ENCODE measurements around the gene SSTR3. TPM values are rescaled to one million over a fixed set of nuclear protein-coding genes. Genes with fewer than 3 reads are reported as not detected.
A peak's percentile ranks its signal among the peaks of the same experiment; 100 is the strongest.

Gene SSTR3
- total and polyA plus RNA-seq, 2 of the 4 experiments (the other 2 are of a cell fraction) = under 0.01 to 0.07 TPM

GRCh38 chr22:37208401-37209139 lies 3.7 kb downstream of the SSTR3 start:
- Histone ChIP-seq H2BK5ac (ENCODE audit: low read depth, low read length, poor library complexity, severe bottlenecking) (no peak overlapping the region), H3K27ac (ENCODE audit: insufficient read depth, low read length) (no peak overlapping the region), H4K8ac (ENCODE audit: low read depth in 2 of 2, low read length in 2 of 2) (no peak overlapping the region), H2BK15ac (ENCODE audit: low read depth, low read length) (no peak overlapping the region), H4K91ac (ENCODE audit: insufficient read depth, low read depth, low read length) (no peak overlapping the region), H3K27me3 (ENCODE audit: control insufficient read depth, insufficient read depth, low read length) (peaks cover 48% of the 10 kb centered on the region), H3K4ac (ENCODE audit: low read depth, low read length) (no peak overlapping the region), H3K4me1 (ENCODE audit: control insufficient read depth, insufficient read depth, low read length) (peaks cover 4% of the 10 kb centered on the region; the same call in 1 of the 2 replicates), H2AK9ac (replicated peaks; ENCODE audit: low read depth, low read length, poor library complexity) (peak overlapping the region; percentile 74), H3K18ac (ENCODE audit: low read depth, low read length) (no peak overlapping the region), H4K5ac (ENCODE audit: low read depth, low read length) (no peak overlapping the region), H3K4me3 (ENCODE audit: insufficient read depth, low read depth, low read length) (no peak overlapping the region), H2BK120ac (ENCODE audit: low read depth, low read length) (no peak overlapping the region), H3K36me3 (ENCODE audit: control insufficient read depth, insufficient read depth, low read length) (no peaks in the 10 kb centered on the region), H3K9me1 (ENCODE audit: insufficient read depth, low read length) (no peaks in the 10 kb centered on the region), H3K56ac (ENCODE audit: extremely low read depth, insufficient read depth, low read length) (no peak overlapping the region), H4K20me1 (ENCODE audit: insufficient read depth, low read length) (no peaks in the 10 kb centered on the region), H3K23ac (ENCODE audit: low read depth, low read length) (no peak overlapping the region), H3K9me3 (ENCODE audit: control insufficient read depth, insufficient read depth, low read length) (no peaks in the 10 kb centered on the region), H2AK5ac (ENCODE audit: low read depth, low read length) (no peak overlapping the region), H3K14ac (replicated peaks; ENCODE audit: low read depth, low read length) (no peak overlapping the region), H3K9ac (ENCODE audit: low read depth, low read length) (no peak overlapping the region), H3K79me1 (ENCODE audit: low read depth in 1 of 2, low read length in 2 of 2) (no peaks in the 10 kb centered on the region), H2BK20ac (ENCODE audit: low read depth, low read length) (no peak overlapping the region), H3K4me2 (ENCODE audit: low read depth, low read length) (no peak overlapping the region), H2AFZ (replicated peaks; ENCODE audit: low read length, poor library complexity) (no peak overlapping the region)
- TF ChIP-seq CEBPB (IDR thresholded peaks at IDR 0.05; ENCODE audit: low read depth, low read length) = no peak
- no peak for TF ChIP-seq SMC3 (IDR thresholded peaks at IDR 0.05; ENCODE audit: low read depth, low read length)
- no peak for TF ChIP-seq POLR2A (IDR thresholded peaks at IDR 0.05; ENCODE audit: low read depth, low read length)
- TF ChIP-seq MAFK (IDR thresholded peaks at IDR 0.05; ENCODE audit: low read depth, low read length) = no peak
- TF ChIP-seq FOS (IDR thresholded peaks at IDR 0.05; ENCODE audit: low read depth, low read length) = no peak
- no peak for TF ChIP-seq MXI1 (IDR thresholded peaks at IDR 0.05; ENCODE audit: borderline replicate concordance, low read depth, low read length)
- no peak for TF ChIP-seq MAZ (IDR thresholded peaks at IDR 0.05; ENCODE audit: borderline replicate concordance, low read depth, low read length)
- no peak for TF ChIP-seq NFE2L2 (IDR thresholded peaks at IDR 0.05; ENCODE audit: low read depth, low read length)
- TF ChIP-seq USF2 (IDR thresholded peaks at IDR 0.05; ENCODE audit: low read depth, low read length) = no peak
- dilution Hi-C loops (cut with HindIII; ENCODE audit: low sequenced_read_pairs, unreplicated experiment) (no loop called here), in situ Hi-C loops (cut with MboI; ENCODE audit: low sequenced_read_pairs) (no loop called here), intact Hi-C loops (cut with micrococcal nuclease) (no loop called here)
- BruUV-seq (replicated peaks) = no TSS peak
- DNase-seq (no peak), ATAC-seq (ENCODE audit: low read depth) (no peak)
- CTCF ChIA-PET = interaction anchor here (1.6 kb wide), 1 partner anchor 9 kb away, joined by 5 read pairs; no protein-coding TSS in a partner anchor
- POLR2A ChIA-PET (ENCODE audit: unreplicated experiment) = no interaction called here
- 53% methylated on average over 2 of the region's 7 CpGs; no CpG with 5 or more reads in 1 of the 2 experiments for WGBS, 2 experiments (ENCODE audit: extremely low coverage in 2 of 2, insufficient read length in 1 of 2)
